Measurements from ENCODE around the gene TTLL13.

GRCh38 chr15:90294159-90294558 is 44.8 kb downstream of the TTLL13 start:
- TF ChIP-seq EZH2 (IDR thresholded peaks at IDR 0.05; ENCODE audit: borderline replicate concordance) (no peak), CTCF (IDR thresholded peaks at IDR 0.05; ENCODE audit: poor library complexity) (no peak)

Measured in hepatocyte (in vitro differentiated cells).